WTC11 (cell line): ENCODE measurements around the gene SRRT.
A peak's percentile ranks its signal among the peaks of the same experiment; 100 is the strongest.

ENCODE experiments used
- ELF4 ChIP-seq: sonication (generic); formaldehyde crosslinking; IDR thresholded peaks from 2 replicates; pipeline ENCODE4 v1.8.1; 2022; ENCODE audit warnings: low read depth, mild to moderate bottlenecking, moderate library complexity, missing genetic modification reagents
- ETV6 ChIP-seq: sonication (generic); formaldehyde crosslinking; IDR thresholded peaks from 2 replicates; pipeline ENCODE4 v1.8.1; 2022; ENCODE audit warnings: mild to moderate bottlenecking, missing genetic modification reagents
- GABPB1 ChIP-seq: sonication (generic); formaldehyde crosslinking; IDR thresholded peaks from 2 replicates; pipeline ENCODE4 v1.8.1; 2023; ENCODE audit warnings: mild to moderate bottlenecking, missing genetic modification reagents
- IRF2 ChIP-seq: sonication (generic); formaldehyde crosslinking; IDR thresholded peaks from 2 replicates; pipeline ENCODE4 v1.8.0; 2022; ENCODE audit warnings: low read depth, missing genetic modification reagents, borderline replicate concordance
- NR1H2 ChIP-seq: sonication (generic); formaldehyde crosslinking; IDR thresholded peaks from 2 replicates; pipeline ENCODE4 v1.9.0; 2021; ENCODE audit warnings: mild to moderate bottlenecking, moderate library complexity, missing genetic modification reagents
- RELA ChIP-seq: sonication (generic); formaldehyde crosslinking; IDR thresholded peaks from 2 replicates; pipeline ENCODE4 v1.8.1; 2022; ENCODE audit warnings: missing genetic modification reagents, mild to moderate bottlenecking, borderline replicate concordance
- TF ChIP-seq, protein P1 (sequence below): fragments of 200-600 bp; IDR thresholded peaks from 2 replicates; pipeline ENCODE4 v1.8.0; 2022; ENCODE audit warnings: antibody characterized with exemption
- TF ChIP-seq, protein P2 (sequence below): sonication (generic); formaldehyde crosslinking; IDR thresholded peaks from 2 replicates; pipeline ENCODE4 v1.8.0; 2023; ENCODE audit warnings: missing genetic modification reagents
- TF ChIP-seq, protein P3 (sequence below): sonication (generic); formaldehyde crosslinking; IDR thresholded peaks from 2 replicates; pipeline ENCODE4 v1.8.1; 2023; ENCODE audit warnings: mild to moderate bottlenecking, missing genetic modification reagents, moderate library complexity
- TF ChIP-seq, protein P4 (sequence below): sonication (generic); formaldehyde crosslinking; IDR thresholded peaks from 2 replicates; pipeline ENCODE4 v1.8.1; 2023; ENCODE audit warnings: mild to moderate bottlenecking, moderate library complexity, missing genetic modification reagents

DNA sequence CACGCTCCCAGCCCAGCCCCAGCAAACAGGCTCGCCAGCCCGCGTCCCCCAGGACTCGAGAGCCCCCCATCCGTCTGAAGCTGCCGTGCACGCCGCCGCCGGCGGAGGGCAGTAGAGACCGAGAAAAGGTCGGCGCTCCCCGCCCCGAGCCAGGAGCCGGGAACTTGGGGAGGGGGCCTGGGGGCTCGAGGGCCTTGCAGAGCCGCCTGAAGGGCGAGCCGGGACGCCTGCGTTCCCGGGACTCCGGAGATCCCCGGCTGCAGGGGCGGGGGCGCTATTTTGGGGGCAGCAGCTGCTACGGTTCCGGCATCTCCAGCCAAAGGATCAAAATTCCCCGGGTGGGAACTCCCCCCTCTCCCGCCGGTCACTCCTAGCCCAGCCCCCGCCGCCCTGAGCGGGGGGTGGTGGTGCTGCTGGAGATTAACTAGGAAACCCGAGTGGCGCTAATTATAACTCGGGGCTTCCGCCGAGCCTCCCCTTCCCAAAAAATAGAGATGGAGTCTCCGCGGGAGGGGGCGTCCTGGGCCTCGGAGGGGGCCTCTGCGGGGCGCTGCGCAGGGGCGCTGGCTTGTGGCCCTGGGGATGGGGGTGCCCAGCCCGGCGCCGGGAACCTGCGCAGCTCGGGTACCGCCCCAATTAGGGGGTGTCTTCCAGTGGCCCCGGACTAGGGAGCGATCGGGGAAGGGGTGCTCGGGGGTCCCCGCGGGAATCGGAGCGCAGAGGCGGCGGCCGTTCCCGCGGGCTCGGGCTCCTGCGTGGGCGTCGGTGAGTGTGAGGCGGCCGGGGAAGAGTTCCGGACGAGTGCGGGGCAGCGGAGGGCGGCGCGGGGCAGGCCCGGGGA lies 20.2 kb downstream of the SRRT start:
- TF ChIP-seq, protein P1, sequence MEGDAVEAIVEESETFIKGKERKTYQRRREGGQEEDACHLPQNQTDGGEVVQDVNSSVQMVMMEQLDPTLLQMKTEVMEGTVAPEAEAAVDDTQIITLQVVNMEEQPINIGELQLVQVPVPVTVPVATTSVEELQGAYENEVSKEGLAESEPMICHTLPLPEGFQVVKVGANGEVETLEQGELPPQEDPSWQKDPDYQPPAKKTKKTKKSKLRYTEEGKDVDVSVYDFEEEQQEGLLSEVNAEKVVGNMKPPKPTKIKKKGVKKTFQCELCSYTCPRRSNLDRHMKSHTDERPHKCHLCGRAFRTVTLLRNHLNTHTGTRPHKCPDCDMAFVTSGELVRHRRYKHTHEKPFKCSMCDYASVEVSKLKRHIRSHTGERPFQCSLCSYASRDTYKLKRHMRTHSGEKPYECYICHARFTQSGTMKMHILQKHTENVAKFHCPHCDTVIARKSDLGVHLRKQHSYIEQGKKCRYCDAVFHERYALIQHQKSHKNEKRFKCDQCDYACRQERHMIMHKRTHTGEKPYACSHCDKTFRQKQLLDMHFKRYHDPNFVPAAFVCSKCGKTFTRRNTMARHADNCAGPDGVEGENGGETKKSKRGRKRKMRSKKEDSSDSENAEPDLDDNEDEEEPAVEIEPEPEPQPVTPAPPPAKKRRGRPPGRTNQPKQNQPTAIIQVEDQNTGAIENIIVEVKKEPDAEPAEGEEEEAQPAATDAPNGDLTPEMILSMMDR, result peak; percentile 89
- TF ChIP-seq, protein P2, sequence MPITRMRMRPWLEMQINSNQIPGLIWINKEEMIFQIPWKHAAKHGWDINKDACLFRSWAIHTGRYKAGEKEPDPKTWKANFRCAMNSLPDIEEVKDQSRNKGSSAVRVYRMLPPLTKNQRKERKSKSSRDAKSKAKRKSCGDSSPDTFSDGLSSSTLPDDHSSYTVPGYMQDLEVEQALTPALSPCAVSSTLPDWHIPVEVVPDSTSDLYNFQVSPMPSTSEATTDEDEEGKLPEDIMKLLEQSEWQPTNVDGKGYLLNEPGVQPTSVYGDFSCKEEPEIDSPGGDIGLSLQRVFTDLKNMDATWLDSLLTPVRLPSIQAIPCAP, result no peak
- TF ChIP-seq NR1H2 (CRISPR knock-in tag) (no peak), IRF2 (CRISPR knock-in tag) (no peak), ETV6 (CRISPR knock-in tag) (no peak), RELA (no peak), GABPB1 (CRISPR knock-in tag) (no peak), ELF4 (no peak)
- TF ChIP-seq, protein P3, sequence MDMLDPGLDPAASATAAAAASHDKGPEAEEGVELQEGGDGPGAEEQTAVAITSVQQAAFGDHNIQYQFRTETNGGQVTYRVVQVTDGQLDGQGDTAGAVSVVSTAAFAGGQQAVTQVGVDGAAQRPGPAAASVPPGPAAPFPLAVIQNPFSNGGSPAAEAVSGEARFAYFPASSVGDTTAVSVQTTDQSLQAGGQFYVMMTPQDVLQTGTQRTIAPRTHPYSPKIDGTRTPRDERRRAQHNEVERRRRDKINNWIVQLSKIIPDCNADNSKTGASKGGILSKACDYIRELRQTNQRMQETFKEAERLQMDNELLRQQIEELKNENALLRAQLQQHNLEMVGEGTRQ (CRISPR knock-in tag), result no peak
- TF ChIP-seq, protein P4, sequence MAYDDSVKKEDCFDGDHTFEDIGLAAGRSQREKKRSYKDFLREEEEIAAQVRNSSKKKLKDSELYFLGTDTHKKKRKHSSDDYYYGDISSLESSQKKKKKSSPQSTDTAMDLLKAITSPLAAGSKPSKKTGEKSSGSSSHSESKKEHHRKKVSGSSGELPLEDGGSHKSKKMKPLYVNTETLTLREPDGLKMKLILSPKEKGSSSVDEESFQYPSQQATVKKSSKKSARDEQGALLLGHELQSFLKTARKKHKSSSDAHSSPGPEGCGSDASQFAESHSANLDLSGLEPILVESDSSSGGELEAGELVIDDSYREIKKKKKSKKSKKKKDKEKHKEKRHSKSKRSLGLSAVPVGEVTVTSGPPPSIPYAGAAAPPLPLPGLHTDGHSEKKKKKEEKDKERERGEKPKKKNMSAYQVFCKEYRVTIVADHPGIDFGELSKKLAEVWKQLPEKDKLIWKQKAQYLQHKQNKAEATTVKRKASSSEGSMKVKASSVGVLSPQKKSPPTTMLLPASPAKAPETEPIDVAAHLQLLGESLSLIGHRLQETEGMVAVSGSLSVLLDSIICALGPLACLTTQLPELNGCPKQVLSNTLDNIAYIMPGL (CRISPR knock-in tag), result peak; percentile 9; the same call in 1 of the 2 replicates
